Endothelial cell (in vitro differentiated cells): ENCODE results near the gene INSIG1. TPM values are rescaled to one million over a fixed set of nuclear protein-coding genes. Genes with fewer than 3 reads are reported as not detected.

Experiments used
- DNase-seq: peaks from one replicate; pipeline ENCODE4 v3.0.0; 2021; ENCODE audit warnings: low spot score
- H3K27ac Mint-ChIP-seq: one replicate; pipeline ENCODE4 v1.8.0; 2021; ENCODE audit warnings: mixed read lengths, inconsistent platforms; ENCODE audit not compliant: unreplicated experiment
- H3K27me3 Mint-ChIP-seq: one replicate; pipeline ENCODE4 v1.8.0; 2021; ENCODE audit warnings: mild to moderate bottlenecking, moderate library complexity, mixed read lengths, inconsistent platforms; ENCODE audit not compliant: unreplicated experiment
- H3K36me3 Mint-ChIP-seq: one replicate; pipeline ENCODE4 v1.8.0; 2021; ENCODE audit warnings: mild to moderate bottlenecking, low read depth, mixed read lengths, inconsistent platforms; ENCODE audit not compliant: unreplicated experiment
- H3K4me1 Mint-ChIP-seq: one replicate; pipeline ENCODE4 v1.8.0; 2021; ENCODE audit warnings: mild to moderate bottlenecking, mixed read lengths, inconsistent platforms; ENCODE audit not compliant: unreplicated experiment
- H3K4me3 Mint-ChIP-seq: one replicate; pipeline ENCODE4 v1.8.0; 2021; ENCODE audit warnings: mild to moderate bottlenecking, mixed read lengths, inconsistent platforms; ENCODE audit not compliant: unreplicated experiment
- H3K9me3 Mint-ChIP-seq: one replicate; pipeline ENCODE4 v1.8.0; 2021; ENCODE audit warnings: mixed read lengths, inconsistent platforms; ENCODE audit not compliant: unreplicated experiment
- CTCF ChIP-seq: fragments of 200-600 bp; sonication (generic); IDR thresholded peaks from one replicate; pipeline ENCODE4 v1.5.0; 2021; ENCODE audit warnings: antibody characterized with exemption; ENCODE audit not compliant: unreplicated experiment
- total RNA-seq: library from RNA; stranded (reverse); fragmentation: NEBNext Ultra II Directional; extraction: Animal tissue kit (Norgen Biotek cat#: 25700); gene quantifications from one replicate; pipeline ENCODE4 v1.2.1, GENCODE V29; 2021; ENCODE audit not compliant: unreplicated experiment

INSIG1 gene
- total RNA-seq, 1 donor from 2014 or later = 53.1 TPM

DNA sequence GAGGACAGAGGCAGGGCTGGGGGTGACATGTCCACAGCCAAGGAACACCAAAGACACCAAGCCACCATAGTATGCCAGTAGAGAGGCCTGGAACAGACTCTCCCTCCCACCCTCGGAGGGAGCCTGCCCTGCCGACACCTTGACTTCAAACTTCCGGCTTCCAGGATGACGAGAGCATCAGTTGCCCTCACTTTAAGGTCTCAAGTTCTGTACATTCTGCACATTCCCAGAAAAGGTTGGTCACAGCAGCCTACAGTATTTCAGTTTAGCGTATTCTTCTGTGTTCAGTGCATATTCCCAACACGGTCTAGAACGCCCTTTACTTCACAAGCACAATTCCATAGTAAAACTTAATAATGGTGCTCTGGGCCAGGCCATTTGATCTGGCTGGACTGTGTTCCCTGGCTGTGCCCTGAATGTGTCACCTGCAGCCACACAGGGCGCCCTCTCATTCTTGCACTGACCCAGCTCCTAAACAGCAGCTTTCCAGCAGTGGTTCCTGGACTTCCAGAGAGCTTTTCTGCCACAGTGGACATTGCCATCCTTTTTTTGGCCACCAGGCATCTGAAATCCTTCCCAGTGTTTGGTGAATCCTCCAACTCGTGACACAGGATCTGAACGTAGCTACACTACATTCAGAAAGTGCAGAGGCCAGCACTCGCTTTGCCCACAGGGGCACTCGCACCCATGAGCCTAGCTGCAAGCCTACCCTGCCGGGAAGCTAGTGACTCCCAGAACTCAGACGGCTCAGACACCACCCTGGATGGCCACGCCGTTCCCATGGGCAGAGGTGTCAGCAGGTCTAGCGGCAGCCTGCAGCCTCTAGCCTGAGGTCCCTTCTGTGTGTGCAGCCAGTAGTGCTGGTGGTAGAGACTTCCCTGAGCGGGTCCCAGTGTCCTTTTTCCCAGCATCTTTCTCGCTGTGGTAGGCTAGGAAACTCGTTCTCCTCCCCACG lies 36.4 kb upstream of the INSIG1 start:
- Mint-ChIP-seq H3K4me3 (no peak overlapping the region), H3K9me3 (no peaks in the 10 kb centered on the region), H3K27me3 (peaks cover 2% of the 10 kb centered on the region), H3K36me3 (no peaks in the 10 kb centered on the region), H3K27ac (no peak overlapping the region), H3K4me1 (no peaks in the 10 kb centered on the region)
- no peak for TF ChIP-seq CTCF
- no peak for DNase-seq

GRCh38 chr7:155262031-155262430 lies 35.6 kb upstream of the INSIG1 start:
- Mint-ChIP-seq H3K27me3 (peaks cover 1% of the 10 kb centered on the region), H3K27ac (no peak overlapping the region), H3K4me1 (no peaks in the 10 kb centered on the region), H3K4me3 (no peak overlapping the region), H3K9me3 (no peaks in the 10 kb centered on the region), H3K36me3 (no peaks in the 10 kb centered on the region)
- no peak for DNase-seq
- no peak for TF ChIP-seq CTCF

- Mint-ChIP-seq H3K36me3 (no peaks in the 10 kb centered on the region), H3K4me1 (no peaks in the 10 kb centered on the region), H3K4me3 (no peak overlapping the region), H3K9me3 (no peaks in the 10 kb centered on the region), H3K27me3 (no peaks in the 10 kb centered on the region), H3K27ac (no peak overlapping the region)
- no peak for TF ChIP-seq CTCF
- DNase-seq = no peak
These were observed 34.6 kb upstream of the INSIG1 start for GRCh38 chr7:155263051-155263450.

GRCh38 chr7:155263581-155264143 lies 34.0 kb upstream of the INSIG1 start:
- no peaks in the 10 kb centered on the region for H3K27me3 Mint-ChIP-seq
- H3K4me3 Mint-ChIP-seq = no peak overlapping the region
- no peaks in the 10 kb centered on the region for H3K9me3 Mint-ChIP-seq
- H3K4me1 Mint-ChIP-seq = no peaks in the 10 kb centered on the region
- no peak overlapping the region for H3K27ac Mint-ChIP-seq
- no peak for DNase-seq
- no peak for TF ChIP-seq CTCF
- H3K36me3 Mint-ChIP-seq = no peaks in the 10 kb centered on the region

- H3K9me3 Mint-ChIP-seq = no peaks in the 10 kb centered on the region
- H3K36me3 Mint-ChIP-seq = no peaks in the 10 kb centered on the region
- TF ChIP-seq CTCF = no peak
- H3K4me3 Mint-ChIP-seq = no peak overlapping the region
- H3K4me1 Mint-ChIP-seq = no peaks in the 10 kb centered on the region
- no peak for DNase-seq
- no peak overlapping the region for H3K27ac Mint-ChIP-seq
- H3K27me3 Mint-ChIP-seq = no peaks in the 10 kb centered on the region
These were observed 32.5 kb upstream of the INSIG1 start for GRCh38 chr7:155265144-155265543.
